OCI-LY3 (cell line): ENCODE data around the gene VPS25.
"Not testable (repeated sequence)": the region's sequence is repeated elsewhere in the genome, so short reads cannot be mapped to it uniquely, and the experiment has no call there.

ENCODE experiments used
- H2AFZ ChIP-seq: fragments of 200-600, 300-600 bp; shearing (Covaris generic); 2 replicates; pipeline ENCODE4 v1.6.0; 2014; ENCODE audit warnings: antibody characterized with exemption, low read depth, low read length
- H3K27ac ChIP-seq: fragments of 200-600, 300-600 bp; sonication (generic); 2 replicates; pipeline ENCODE4 v1.5.1; 2014; ENCODE audit warnings: mild to moderate bottlenecking, low read length, moderate library complexity, mixed read lengths
- H3K27me3 ChIP-seq: fragments of 200-600, 300-600 bp; sonication (generic); 2 replicates; pipeline ENCODE4 v1.6.1; 2014; ENCODE audit warnings: low read depth, low read length, mixed read lengths
- H3K36me3 ChIP-seq: fragments of 200-600, 300-600 bp; sonication (generic); replicated peaks from 2 replicates; pipeline ENCODE3; 2014; ENCODE audit warnings: low read depth, low read length, mixed read lengths
- H3K4me1 ChIP-seq: fragments of 300-600, 200-600 bp; sonication (generic); 2 replicates; pipeline ENCODE4 v1.6.1; 2014; ENCODE audit warnings: low read length, mixed read lengths
- H3K4me2 ChIP-seq: fragments of 200-600, 300-600 bp; sonication (generic); 2 replicates; pipeline ENCODE4 v1.6.1; 2014; ENCODE audit warnings: low read length, mixed read lengths
- H3K4me3 ChIP-seq: fragments of 300-600, 200-600 bp; sonication (generic); 2 replicates; pipeline ENCODE4 v1.5.1; 2014; ENCODE audit warnings: antibody characterized with exemption, mild to moderate bottlenecking, low read length, moderate library complexity
- H3K79me2 ChIP-seq: fragments of 300-600, 200-600 bp; shearing (Covaris generic); 2 replicates; pipeline ENCODE4 v1.6.1; 2014; ENCODE audit warnings: mild to moderate bottlenecking, low read length, mixed read lengths
- H3K9ac ChIP-seq: fragments of 300-600, 200-600 bp; shearing (Covaris generic); 2 replicates; pipeline ENCODE4 v1.6.0; 2014; ENCODE audit warnings: mild to moderate bottlenecking, low read length, moderate library complexity
- H3K9me3 ChIP-seq: fragments of 200-600, 300-600 bp; shearing (Covaris generic); 2 replicates; pipeline ENCODE4 v1.6.1; 2014; ENCODE audit warnings: low read length, mixed read lengths; ENCODE audit not compliant: insufficient read depth
- H4K20me1 ChIP-seq: fragments of 200-600, 300-600 bp; sonication (generic); 2 replicates; pipeline ENCODE4 v1.6.1; 2016; ENCODE audit warnings: low read length, mixed read lengths; ENCODE audit not compliant: insufficient read depth
- CTCF ChIP-seq: fragments of 200-600, 300-600 bp; sonication (generic); IDR thresholded peaks from 2 replicates; pipeline ENCODE4 v1.5.1; 2014; ENCODE audit warnings: antibody characterized with exemption, low read length, low read depth
- EZH2phosphoT487 ChIP-seq: fragments of 200-600 bp; shearing (Covaris generic); IDR thresholded peaks from 2 replicates; pipeline ENCODE4 v1.6.1; 2018; ENCODE audit warnings: antibody characterized with exemption, mixed run types, low read depth

The VPS25 gene

GRCh38 chr17:42766124-42766523 is 7.1 kb upstream of the VPS25 start:
- no peaks in the 10 kb centered on the region for H3K79me2 ChIP-seq
- H3K27ac ChIP-seq = no peak overlapping the region
- H3K4me3 ChIP-seq = no peak overlapping the region
- H3K27me3 ChIP-seq = no peaks in the 10 kb centered on the region
- no peak overlapping the region for H2AFZ ChIP-seq
- H3K4me1 ChIP-seq = peaks cover 7% of the 10 kb centered on the region
- no peaks in the 10 kb centered on the region for H3K9me3 ChIP-seq
- H3K4me2 ChIP-seq = no peak overlapping the region
- TF ChIP-seq CTCF (no peak), EZH2phosphoT487 (no peak)
- H3K9ac ChIP-seq = no peak overlapping the region
- no peaks in the 10 kb centered on the region for H4K20me1 ChIP-seq
- H3K36me3 ChIP-seq = no peaks in the 10 kb centered on the region

GRCh38 chr17:42767512-42767911 is 5.7 kb upstream of the VPS25 start:
- H3K27ac ChIP-seq = no peak overlapping the region
- no peak overlapping the region for H3K4me2 ChIP-seq
- no peak overlapping the region for H3K9ac ChIP-seq
- H3K9me3 ChIP-seq = no peaks in the 10 kb centered on the region
- no peak for TF ChIP-seq CTCF
- TF ChIP-seq EZH2phosphoT487 = no peak
- H3K4me1 ChIP-seq = peaks cover 9% of the 10 kb centered on the region
- H4K20me1 ChIP-seq = no peaks in the 10 kb centered on the region
- no peak overlapping the region for H3K4me3 ChIP-seq
- no peaks in the 10 kb centered on the region for H3K36me3 ChIP-seq
- H3K27me3 ChIP-seq = no peaks in the 10 kb centered on the region
- no peaks in the 10 kb centered on the region for H3K79me2 ChIP-seq
- H2AFZ ChIP-seq = no peak overlapping the region

- H2AFZ ChIP-seq, H3K4me3 ChIP-seq, H3K9ac ChIP-seq, H3K79me2 ChIP-seq, H4K20me1 ChIP-seq, H3K27me3 ChIP-seq, H3K36me3 ChIP-seq, H3K27ac ChIP-seq, H3K9me3 ChIP-seq, H3K4me2 ChIP-seq: not testable (repeated sequence)
- H3K4me1 ChIP-seq = peaks cover 11% of the 10 kb centered on the region
Measured at GRCh38 chr17:42768006-42768405, 5.2 kb upstream of the VPS25 start.

- not testable (repeated sequence) for H3K9ac ChIP-seq
- H3K4me1 ChIP-seq = peaks cover 16% of the 10 kb centered on the region
Measured at GRCh38 chr17:42769964-42770363, 3.3 kb upstream of the VPS25 start.

DNA sequence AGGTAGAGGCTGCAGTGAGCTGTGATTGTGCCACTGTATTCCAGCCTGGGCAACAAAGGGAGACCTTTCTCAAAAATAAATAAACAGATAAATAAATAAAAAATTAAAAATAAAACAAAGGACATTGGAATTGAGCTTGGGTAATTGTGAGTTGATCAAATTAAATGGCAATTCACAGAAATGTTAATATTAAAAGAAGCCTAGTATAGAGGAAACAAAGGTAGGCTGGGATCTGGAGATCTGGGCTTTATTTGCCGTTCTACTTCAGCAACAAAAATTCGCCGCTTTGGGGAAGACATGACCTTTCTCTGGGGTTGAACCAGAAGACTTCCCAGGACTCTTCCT is 332 bp upstream of the VPS25 start:
- Histone ChIP-seq H3K4me1 (peaks cover 29% of the 10 kb centered on the region), H3K9me3 (no peaks in the 10 kb centered on the region), H3K9ac (peak overlapping the region; percentile 98), H4K20me1 (no peaks in the 10 kb centered on the region), H3K27ac (peak overlapping the region; percentile 74), H3K36me3 (peaks cover 21% of the 10 kb centered on the region), H3K4me3 (peak overlapping the region; percentile 93), H3K4me2 (peak overlapping the region; percentile 88), H3K79me2 (peaks cover 9% of the 10 kb centered on the region), H3K27me3 (no peaks in the 10 kb centered on the region), H2AFZ (peak overlapping the region; percentile 89)
- no peak for TF ChIP-seq CTCF
- TF ChIP-seq EZH2phosphoT487 = no peak

More at GRCh38 chr17:42769964-42770363, 3.3 kb upstream of the VPS25 start:
- not testable (repeated sequence) for H4K20me1 ChIP-seq, H3K36me3 ChIP-seq, H3K9me3 ChIP-seq, H3K27ac ChIP-seq, H3K4me3 ChIP-seq, H2AFZ ChIP-seq, H3K4me2 ChIP-seq, H3K27me3 ChIP-seq, H3K79me2 ChIP-seq
